ENCODE measurements around the gene COL15A1.

GRCh38 chr9:98967257-98967656 lies 23.6 kb downstream of the COL15A1 start:
- TF ChIP-seq, protein P1, sequence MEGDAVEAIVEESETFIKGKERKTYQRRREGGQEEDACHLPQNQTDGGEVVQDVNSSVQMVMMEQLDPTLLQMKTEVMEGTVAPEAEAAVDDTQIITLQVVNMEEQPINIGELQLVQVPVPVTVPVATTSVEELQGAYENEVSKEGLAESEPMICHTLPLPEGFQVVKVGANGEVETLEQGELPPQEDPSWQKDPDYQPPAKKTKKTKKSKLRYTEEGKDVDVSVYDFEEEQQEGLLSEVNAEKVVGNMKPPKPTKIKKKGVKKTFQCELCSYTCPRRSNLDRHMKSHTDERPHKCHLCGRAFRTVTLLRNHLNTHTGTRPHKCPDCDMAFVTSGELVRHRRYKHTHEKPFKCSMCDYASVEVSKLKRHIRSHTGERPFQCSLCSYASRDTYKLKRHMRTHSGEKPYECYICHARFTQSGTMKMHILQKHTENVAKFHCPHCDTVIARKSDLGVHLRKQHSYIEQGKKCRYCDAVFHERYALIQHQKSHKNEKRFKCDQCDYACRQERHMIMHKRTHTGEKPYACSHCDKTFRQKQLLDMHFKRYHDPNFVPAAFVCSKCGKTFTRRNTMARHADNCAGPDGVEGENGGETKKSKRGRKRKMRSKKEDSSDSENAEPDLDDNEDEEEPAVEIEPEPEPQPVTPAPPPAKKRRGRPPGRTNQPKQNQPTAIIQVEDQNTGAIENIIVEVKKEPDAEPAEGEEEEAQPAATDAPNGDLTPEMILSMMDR (IDR thresholded peaks at IDR 0.05; ENCODE audit: low read depth, low read length, poor library complexity, severe bottlenecking): no peak
- TF ChIP-seq EZH2phosphoT487 (IDR thresholded peaks at IDR 0.05; ENCODE audit: borderline replicate concordance, low read length): no peak
